NCI-H1436 treated with DMSO at 0.1 percent for 48 hours (cell line): ENCODE results near the gene MICALL2.

Experiments used
- DNase-seq: peaks from one replicate; lab custom pipeline; 2025; lab: John Stamatoyannopoulos, UW

MICALL2 gene

GRCh38 chr7:1415389-1415990 lies 43.8 kb downstream of the MICALL2 start:
- DNase-seq: no peak

GRCh38 chr7:1413936-1414639 lies 45.2 kb downstream of the MICALL2 start:
- DNase-seq: no peak

- DNase-seq: peak; percentile 23
Measured at GRCh38 chr7:1412322-1413261, 46.7 kb downstream of the MICALL2 start.

- no peak for DNase-seq
Measured at GRCh38 chr7:1411414-1411813, 47.9 kb downstream of the MICALL2 start.

- DNase-seq: no peak
Measured at GRCh38 chr7:1410992-1411391, 48.3 kb downstream of the MICALL2 start.

- no peak for DNase-seq
Measured at GRCh38 chr7:1409555-1409954, 49.7 kb downstream of the MICALL2 start.

- DNase-seq: no peak
Measured at GRCh38 chr7:1408466-1408865, 50.8 kb downstream of the MICALL2 start.

GRCh38 chr7:1407892-1408291 lies 51.4 kb downstream of the MICALL2 start:
- DNase-seq: no peak

- peak; percentile 56 for DNase-seq
Measured at GRCh38 chr7:1404898-1405548, 54.2 kb downstream of the MICALL2 start.

- no peak for DNase-seq
Measured at GRCh38 chr7:1404460-1404809, 54.8 kb downstream of the MICALL2 start.

- DNase-seq: peak; percentile 68
Measured at GRCh38 chr7:1403638-1404459, 55.4 kb downstream of the MICALL2 start.

GRCh38 chr7:1402791-1403637 lies 56.3 kb downstream of the MICALL2 start:
- no peak for DNase-seq

- DNase-seq: no peak
Measured at GRCh38 chr7:1402110-1402790, 57.0 kb downstream of the MICALL2 start.

GRCh38 chr7:1401011-1401410 lies 58.3 kb downstream of the MICALL2 start:
- DNase-seq: no peak

GRCh38 chr7:1400371-1400770 lies 58.9 kb downstream of the MICALL2 start:
- DNase-seq: no peak

- DNase-seq: no peak
Measured at GRCh38 chr7:1397491-1398327, 61.6 kb downstream of the MICALL2 start.

GRCh38 chr7:1396195-1396594 lies 63.1 kb downstream of the MICALL2 start:
- no peak for DNase-seq

GRCh38 chr7:1395211-1396070 lies 63.8 kb downstream of the MICALL2 start:
- no peak for DNase-seq
